ENCODE data around the gene PHIP.

The PHIP gene

DNA sequence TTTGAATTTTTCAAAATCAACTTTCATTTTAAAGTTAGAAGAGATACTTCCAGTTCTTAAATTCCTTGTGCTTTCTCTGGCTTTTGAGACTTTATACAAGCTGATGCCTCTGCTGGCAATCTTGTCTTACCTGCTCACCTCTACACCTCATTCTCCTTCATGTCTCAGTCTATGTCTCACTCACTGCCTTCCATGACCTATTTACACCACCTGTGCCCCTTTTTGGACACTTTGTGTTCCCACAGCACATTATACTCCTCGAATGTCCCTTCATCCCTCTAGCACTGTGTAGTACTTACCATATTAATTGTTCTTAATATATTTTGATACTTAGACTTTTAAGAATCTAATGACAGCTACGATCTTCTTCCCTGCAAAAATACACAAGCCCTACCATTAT is 15.3 kb downstream of the PHIP start:
- Histone ChIP-seq H3K27me3 (ENCODE audit: insufficient read depth, low read length) (no peaks in the 10 kb centered on the region), H2AFZ (ENCODE audit: low read depth, low read length) (no peak overlapping the region), H3K4me1 (ENCODE audit: insufficient read depth, low read length) (no peaks in the 10 kb centered on the region), H3K4me3 (ENCODE audit: low read length) (no peak overlapping the region), H3K9me3 (ENCODE audit: low read length) (peaks cover 2% of the 10 kb centered on the region), H3K36me3 (ENCODE audit: insufficient read depth, low read length) (peaks cover 46% of the 10 kb centered on the region)

DNA sequence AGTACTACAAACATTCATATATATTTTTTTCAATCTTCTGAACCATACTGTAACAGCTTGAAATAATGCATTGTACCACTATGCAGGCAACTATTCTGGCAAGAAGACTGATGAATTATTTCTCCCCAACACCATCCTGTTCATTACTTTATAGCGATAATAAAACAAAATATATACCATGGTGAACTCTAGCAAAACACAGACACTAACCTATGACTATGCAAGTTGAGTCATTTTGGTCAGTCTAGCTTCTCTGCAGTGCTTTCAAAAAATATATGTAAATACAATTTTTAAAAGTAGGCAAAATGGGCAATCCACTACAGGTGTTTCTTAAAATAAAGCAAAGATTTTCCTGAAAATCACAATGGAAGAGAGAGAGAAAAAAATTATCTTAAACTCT is 20.3 kb downstream of the PHIP start:
- Histone ChIP-seq H2AFZ (ENCODE audit: low read depth, low read length) (no peak overlapping the region), H3K4me1 (ENCODE audit: insufficient read depth, low read length) (no peaks in the 10 kb centered on the region), H3K9me3 (ENCODE audit: low read length) (peaks cover 1% of the 10 kb centered on the region), H3K4me3 (ENCODE audit: low read length) (no peak overlapping the region), H3K27me3 (ENCODE audit: insufficient read depth, low read length) (no peaks in the 10 kb centered on the region), H3K36me3 (ENCODE audit: insufficient read depth, low read length) (peaks cover 82% of the 10 kb centered on the region)

DNA sequence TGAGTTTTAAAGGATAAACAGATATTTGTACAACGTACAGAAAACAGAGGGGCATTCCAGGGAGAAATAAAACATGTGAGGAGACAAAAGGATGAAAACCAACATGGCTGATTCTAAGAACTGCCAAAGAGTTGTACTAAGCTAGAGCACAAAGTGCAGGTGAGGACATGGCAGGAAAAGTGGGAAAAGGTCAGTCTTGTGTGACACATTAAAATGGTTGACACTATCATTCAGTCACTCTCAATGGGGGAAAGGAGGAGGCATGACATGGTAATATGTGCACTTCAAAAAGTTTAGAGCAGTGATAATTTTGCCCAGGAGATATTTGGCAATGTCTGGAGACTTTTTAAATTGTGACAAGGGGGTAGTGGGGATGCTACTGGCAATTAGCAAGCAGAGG is 21.8 kb downstream of the PHIP start:
- H2AFZ ChIP-seq (ENCODE audit: low read depth, low read length): no peak overlapping the region
- peaks cover 86% of the 10 kb centered on the region for H3K36me3 ChIP-seq (ENCODE audit: insufficient read depth, low read length)
- no peaks in the 10 kb centered on the region for H3K27me3 ChIP-seq (ENCODE audit: insufficient read depth, low read length)
- H3K9me3 ChIP-seq (ENCODE audit: low read length): peaks cover 5% of the 10 kb centered on the region
- no peak overlapping the region for H3K4me3 ChIP-seq (ENCODE audit: low read length)
- H3K4me1 ChIP-seq (ENCODE audit: insufficient read depth, low read length): no peaks in the 10 kb centered on the region

DNA sequence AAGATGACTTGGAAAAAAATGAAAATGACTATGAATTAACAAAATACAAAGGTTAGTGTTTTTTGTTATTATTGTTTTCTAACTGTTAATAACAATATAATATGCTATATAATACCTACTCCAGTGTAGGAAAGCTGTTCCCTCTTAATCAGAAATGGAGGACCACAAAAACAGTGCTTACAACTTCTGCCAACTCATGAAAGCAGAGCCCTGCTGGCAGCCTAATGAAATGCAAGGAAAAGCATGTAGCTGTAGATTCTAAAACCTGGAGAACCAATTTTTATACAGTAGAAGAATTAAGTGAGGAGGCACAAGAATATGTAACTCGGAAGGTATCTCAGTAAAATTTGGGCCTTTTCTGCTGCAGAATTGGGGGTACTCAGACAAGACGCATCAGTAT is 29.4 kb downstream of the PHIP start:
- no peak overlapping the region for H2AFZ ChIP-seq (ENCODE audit: low read depth, low read length)
- no peaks in the 10 kb centered on the region for H3K27me3 ChIP-seq (ENCODE audit: insufficient read depth, low read length)
- no peaks in the 10 kb centered on the region for H3K4me1 ChIP-seq (ENCODE audit: insufficient read depth, low read length)
- H3K9me3 ChIP-seq (ENCODE audit: low read length): peaks cover 5% of the 10 kb centered on the region
- H3K4me3 ChIP-seq (ENCODE audit: low read length): no peak overlapping the region
- peaks cover 44% of the 10 kb centered on the region for H3K36me3 ChIP-seq (ENCODE audit: insufficient read depth, low read length)

DNA sequence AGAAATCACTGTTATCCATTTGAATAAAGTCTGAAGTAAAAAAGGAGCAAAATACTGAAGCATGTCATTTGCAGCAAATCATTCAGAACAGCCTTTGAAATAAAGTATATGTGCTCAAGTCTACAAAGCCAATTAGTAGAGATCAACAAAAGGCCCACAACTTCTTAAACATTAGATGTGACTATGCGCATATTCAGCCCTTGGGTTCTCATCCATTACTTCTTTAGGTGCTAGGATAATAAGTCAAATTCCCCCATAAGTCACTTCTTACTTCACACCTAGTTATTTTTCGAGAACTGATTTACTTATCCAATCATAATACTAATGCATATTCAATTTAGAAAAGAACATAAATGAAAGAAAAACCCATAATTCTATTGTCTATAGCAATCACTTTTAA is 31.0 kb downstream of the PHIP start:
- H3K36me3 ChIP-seq (ENCODE audit: insufficient read depth, low read length): peaks cover 39% of the 10 kb centered on the region
- H3K27me3 ChIP-seq (ENCODE audit: insufficient read depth, low read length): no peaks in the 10 kb centered on the region
- H2AFZ ChIP-seq (ENCODE audit: low read depth, low read length): no peak overlapping the region
- no peak overlapping the region for H3K4me3 ChIP-seq (ENCODE audit: low read length)
- no peaks in the 10 kb centered on the region for H3K4me1 ChIP-seq (ENCODE audit: insufficient read depth, low read length)
- peaks cover under 1% of the 10 kb centered on the region for H3K9me3 ChIP-seq (ENCODE audit: low read length)

DNA sequence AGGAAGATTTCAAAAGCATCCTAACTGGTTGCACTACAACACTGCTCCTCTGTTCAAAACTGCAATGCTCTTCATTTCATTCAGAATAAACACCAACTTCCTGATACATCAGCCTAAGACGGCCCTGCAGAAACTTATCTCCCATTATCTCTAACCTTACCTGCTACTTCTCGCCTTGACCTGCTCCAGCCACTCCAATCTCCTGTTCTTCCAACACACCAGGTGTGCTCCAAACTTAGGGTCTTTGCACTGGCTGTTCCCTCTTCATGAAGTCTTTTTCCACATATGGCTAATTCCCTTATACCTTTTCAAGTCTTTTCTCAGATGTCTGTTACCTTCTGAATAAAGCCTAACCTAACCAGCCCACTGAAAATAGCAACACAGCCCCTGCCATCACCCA is 32.1 kb downstream of the PHIP start:
- H3K9me3 ChIP-seq (ENCODE audit: low read length): no peaks in the 10 kb centered on the region
- H3K36me3 ChIP-seq (ENCODE audit: insufficient read depth, low read length): peaks cover 43% of the 10 kb centered on the region
- H3K4me1 ChIP-seq (ENCODE audit: insufficient read depth, low read length): no peaks in the 10 kb centered on the region
- no peak overlapping the region for H2AFZ ChIP-seq (ENCODE audit: low read depth, low read length)
- H3K4me3 ChIP-seq (ENCODE audit: low read length): no peak overlapping the region
- H3K27me3 ChIP-seq (ENCODE audit: insufficient read depth, low read length): no peaks in the 10 kb centered on the region

DNA sequence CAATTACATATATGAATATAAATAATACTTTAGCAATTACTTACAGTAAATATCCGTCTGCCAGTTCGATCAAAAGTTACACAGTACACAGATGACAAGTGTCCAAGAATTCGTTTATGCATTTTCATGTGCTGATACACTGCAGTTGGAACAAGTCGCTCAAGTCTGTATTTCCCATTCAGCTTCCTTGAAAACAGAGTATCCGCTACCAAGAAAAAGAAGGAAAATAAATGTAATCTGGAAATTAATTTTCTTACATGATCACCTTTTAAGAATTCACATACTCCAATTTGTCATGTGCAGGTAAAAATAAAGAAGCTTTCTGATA is 35.3 kb downstream of the PHIP start:
- Histone ChIP-seq H3K4me1 (ENCODE audit: insufficient read depth, low read length) (no peaks in the 10 kb centered on the region), H2AFZ (ENCODE audit: low read depth, low read length) (no peak overlapping the region), H3K9me3 (ENCODE audit: low read length) (peaks cover 2% of the 10 kb centered on the region), H3K36me3 (ENCODE audit: insufficient read depth, low read length) (peaks cover 61% of the 10 kb centered on the region), H3K27me3 (ENCODE audit: insufficient read depth, low read length) (no peaks in the 10 kb centered on the region), H3K4me3 (ENCODE audit: low read length) (no peak overlapping the region)

DNA sequence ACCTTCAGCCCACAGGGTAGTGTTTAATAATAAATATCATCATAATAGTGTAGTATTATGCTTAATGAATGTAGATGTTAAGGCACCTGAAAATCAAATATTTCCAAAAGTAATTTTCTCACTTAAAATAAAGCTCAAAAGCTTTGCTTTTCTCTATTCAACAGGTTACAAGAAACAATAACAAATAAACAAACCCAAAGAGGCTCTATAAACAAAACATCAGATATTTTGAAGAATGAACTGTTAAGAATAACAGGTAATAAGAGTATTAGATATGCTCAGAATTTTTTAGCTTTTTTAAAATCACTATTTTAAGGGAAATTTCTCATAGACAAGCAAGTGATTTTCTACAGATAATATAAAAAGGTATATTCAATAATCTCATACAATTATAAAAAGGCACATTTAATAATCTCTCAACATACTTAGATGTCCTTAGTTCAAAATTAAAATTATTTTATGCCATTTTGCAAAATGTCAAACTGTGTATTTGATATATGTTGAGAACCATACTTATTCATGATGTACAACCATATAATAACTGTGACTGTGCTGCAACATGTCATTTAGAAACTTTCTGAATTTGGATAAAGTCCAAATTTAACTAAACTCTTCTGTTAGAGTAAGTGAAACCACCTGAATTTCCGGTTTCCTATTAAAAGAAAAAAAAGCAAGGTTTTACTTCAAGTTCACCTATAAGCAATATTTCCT is 35.8 kb downstream of the PHIP start:
- peaks cover 62% of the 10 kb centered on the region for H3K36me3 ChIP-seq (ENCODE audit: insufficient read depth, low read length)

DNA sequence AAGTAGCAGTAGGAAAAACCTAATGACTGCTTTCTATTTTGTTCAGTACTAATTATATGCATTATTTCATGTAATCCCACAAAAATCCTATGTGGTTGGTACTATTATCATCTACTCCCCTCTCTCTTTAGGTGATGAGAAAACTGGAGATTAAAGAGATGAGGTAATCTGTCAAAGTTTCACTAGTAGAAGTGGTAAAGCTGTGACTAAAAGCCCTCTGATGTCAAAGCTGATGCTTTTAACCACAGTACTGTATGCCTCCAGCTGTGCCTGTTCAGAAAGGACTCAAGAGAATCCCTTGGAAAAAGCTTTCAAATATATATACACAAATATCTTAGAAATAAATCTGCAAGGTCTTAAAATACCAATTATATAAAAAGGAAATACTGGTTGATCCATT is 38.0 kb downstream of the PHIP start:
- H2AFZ ChIP-seq (ENCODE audit: low read depth, low read length): no peak overlapping the region
- peaks cover 2% of the 10 kb centered on the region for H3K9me3 ChIP-seq (ENCODE audit: low read length)
- no peaks in the 10 kb centered on the region for H3K4me1 ChIP-seq (ENCODE audit: insufficient read depth, low read length)
- no peaks in the 10 kb centered on the region for H3K27me3 ChIP-seq (ENCODE audit: insufficient read depth, low read length)
- H3K4me3 ChIP-seq (ENCODE audit: low read length): no peak overlapping the region
- peaks cover 69% of the 10 kb centered on the region for H3K36me3 ChIP-seq (ENCODE audit: insufficient read depth, low read length)

More for the DNA sequence above, 35.8 kb downstream of the PHIP start:
- Histone ChIP-seq H3K27me3 (ENCODE audit: insufficient read depth, low read length) (no peaks in the 10 kb centered on the region), H3K4me1 (ENCODE audit: insufficient read depth, low read length) (no peaks in the 10 kb centered on the region), H3K9me3 (ENCODE audit: low read length) (peaks cover 2% of the 10 kb centered on the region), H3K4me3 (ENCODE audit: low read length) (no peak overlapping the region), H2AFZ (ENCODE audit: low read depth, low read length) (no peak overlapping the region)

DNA sequence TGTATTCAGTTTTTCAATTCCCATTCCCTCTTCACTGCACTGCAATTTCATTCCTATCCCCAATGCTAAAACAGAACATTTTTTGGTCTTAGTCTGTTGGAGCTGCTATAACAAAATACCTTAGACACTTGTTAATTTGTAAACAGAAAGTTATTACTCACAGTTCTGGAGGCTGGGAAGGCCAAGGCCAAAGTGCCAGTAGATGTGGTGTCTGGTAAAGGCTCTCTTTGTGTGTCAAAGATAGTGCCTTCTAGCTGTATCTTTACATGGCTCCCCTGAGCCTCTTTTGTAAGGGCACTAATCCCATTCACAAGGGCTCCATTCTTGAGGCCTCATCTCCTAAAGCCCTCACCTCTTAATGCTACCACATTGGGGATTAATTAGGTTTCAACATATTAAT is 40.0 kb downstream of the PHIP start:
- Histone ChIP-seq H3K4me1 (ENCODE audit: insufficient read depth, low read length) (no peaks in the 10 kb centered on the region), H2AFZ (ENCODE audit: low read depth, low read length) (no peak overlapping the region), H3K4me3 (ENCODE audit: low read length) (no peak overlapping the region), H3K36me3 (ENCODE audit: insufficient read depth, low read length) (peaks cover 72% of the 10 kb centered on the region), H3K27me3 (ENCODE audit: insufficient read depth, low read length) (no peaks in the 10 kb centered on the region), H3K9me3 (ENCODE audit: low read length) (peaks cover 2% of the 10 kb centered on the region)

DNA sequence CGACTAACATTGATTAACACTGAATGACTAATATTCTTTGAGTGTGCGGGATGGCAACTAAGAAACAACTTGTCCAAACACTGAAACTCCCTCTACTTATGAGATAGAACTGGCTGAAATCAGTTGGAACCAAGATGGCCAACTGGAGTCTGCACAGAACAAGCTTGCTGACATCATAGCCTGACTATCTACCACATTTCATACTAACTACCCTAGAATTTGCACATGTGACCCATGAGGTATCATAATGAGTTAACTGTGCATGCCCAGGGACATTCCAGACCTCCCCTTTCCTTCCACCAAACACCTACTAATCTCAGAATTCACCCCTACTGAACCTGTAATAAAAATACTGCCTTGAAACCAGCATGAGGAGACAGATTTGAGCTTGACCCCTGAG is 43.2 kb downstream of the PHIP start:
- Histone ChIP-seq H3K9me3 (ENCODE audit: low read length) (peaks cover 2% of the 10 kb centered on the region), H3K4me1 (ENCODE audit: insufficient read depth, low read length) (no peaks in the 10 kb centered on the region), H3K36me3 (ENCODE audit: insufficient read depth, low read length) (peaks cover 70% of the 10 kb centered on the region)

DNA sequence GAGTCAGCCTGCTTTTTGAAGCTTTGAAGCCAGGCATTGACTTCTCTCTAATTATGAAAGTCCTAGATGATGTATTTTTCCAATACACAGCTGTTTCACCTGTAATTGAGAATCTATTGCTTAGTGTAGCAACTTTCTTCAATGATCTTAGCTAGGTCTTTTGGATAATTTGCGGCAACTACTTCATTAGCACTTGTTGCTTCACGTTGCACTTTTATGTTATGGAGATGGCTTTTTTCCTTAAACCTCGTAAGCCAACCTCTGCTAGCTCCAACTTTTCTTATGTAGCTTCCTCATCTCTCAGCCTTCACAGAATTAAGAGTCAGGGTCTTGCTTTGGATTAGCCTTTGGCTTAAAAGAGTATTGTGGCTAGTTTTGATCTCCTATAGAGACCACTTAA is 44.8 kb downstream of the PHIP start:
- H3K9me3 ChIP-seq (ENCODE audit: low read length): peaks cover 2% of the 10 kb centered on the region
- peaks cover 61% of the 10 kb centered on the region for H3K36me3 ChIP-seq (ENCODE audit: insufficient read depth, low read length)
- no peaks in the 10 kb centered on the region for H3K27me3 ChIP-seq (ENCODE audit: insufficient read depth, low read length)
- no peak overlapping the region for H2AFZ ChIP-seq (ENCODE audit: low read depth, low read length)
- no peaks in the 10 kb centered on the region for H3K4me1 ChIP-seq (ENCODE audit: insufficient read depth, low read length)
- H3K4me3 ChIP-seq (ENCODE audit: low read length): no peak overlapping the region

More for the DNA sequence above, 43.2 kb downstream of the PHIP start:
- no peak overlapping the region for H2AFZ ChIP-seq (ENCODE audit: low read depth, low read length)
- no peak overlapping the region for H3K4me3 ChIP-seq (ENCODE audit: low read length)
- no peaks in the 10 kb centered on the region for H3K27me3 ChIP-seq (ENCODE audit: insufficient read depth, low read length)

DNA sequence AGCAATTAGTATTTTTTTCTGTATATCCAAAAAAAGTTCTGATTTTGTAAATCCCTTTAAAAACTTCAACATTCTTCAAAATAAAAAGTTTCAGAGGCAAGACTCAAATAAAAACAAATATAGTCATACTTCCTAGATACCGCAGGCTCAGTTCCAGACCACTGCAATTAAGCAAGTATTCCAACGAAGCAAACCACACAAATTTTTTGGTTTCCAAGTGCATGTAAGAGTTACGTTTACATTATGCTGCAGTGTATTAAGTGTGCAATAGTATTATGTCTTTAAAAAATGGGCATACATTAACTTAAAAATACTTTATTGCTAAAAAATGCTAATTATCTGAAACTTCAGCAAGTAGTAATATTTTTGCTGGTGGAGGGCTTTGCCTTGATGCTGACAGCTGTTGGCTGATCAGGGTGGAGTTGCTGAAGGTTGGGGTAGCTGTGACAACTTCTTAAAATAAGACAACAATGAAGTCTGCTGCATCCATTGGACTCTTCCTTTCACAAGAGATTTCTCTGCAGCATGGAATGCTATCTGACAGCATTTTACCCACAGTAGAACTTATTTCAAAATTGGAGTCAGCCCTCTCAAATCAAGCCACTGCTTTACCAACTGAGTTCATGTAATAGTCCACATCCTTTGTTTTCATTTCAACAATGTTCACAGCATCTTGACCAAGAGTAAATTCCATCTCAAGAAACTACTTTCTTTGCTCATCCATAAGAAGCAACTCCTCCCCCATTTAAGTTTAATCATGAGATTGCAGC is 46.0 kb downstream of the PHIP start:
- peaks cover 53% of the 10 kb centered on the region for H3K36me3 ChIP-seq (ENCODE audit: insufficient read depth, low read length)
- no peak overlapping the region for H3K4me3 ChIP-seq (ENCODE audit: low read length)
- no peak overlapping the region for H2AFZ ChIP-seq (ENCODE audit: low read depth, low read length)
- H3K27me3 ChIP-seq (ENCODE audit: insufficient read depth, low read length): no peaks in the 10 kb centered on the region
- H3K4me1 ChIP-seq (ENCODE audit: insufficient read depth, low read length): no peaks in the 10 kb centered on the region
- no peaks in the 10 kb centered on the region for H3K9me3 ChIP-seq (ENCODE audit: low read length)

Data from neuron (in vitro differentiated cells).